Kidney (tissue), 14 donors: Measurements from ENCODE around the gene MARK4. TPM values are rescaled to one million over a fixed set of nuclear protein-coding genes. Genes with fewer than 3 reads are reported as not detected.
"Not testable (repeated sequence)": the region's sequence is repeated elsewhere in the genome, so short reads cannot be mapped to it uniquely, and the experiment has no call there.

ENCODE experiments used
- DNase-seq, 5 donors: peaks; one replicate each; pipeline ENCODE4 v3.0.0-alpha.2; 2013 to 2020
- FAIRE-seq: peaks from 2 replicates; lab custom pipeline; 2012; peaks lifted over from hg19 to GRCh38; lab: Jason Lieb, UNC
- H3K27ac ChIP-seq, 2 donors: one replicate each; pipeline ENCODE4 v1.7.0; 2013; ENCODE audit warnings: low read depth in 2 of 2, low read length in 2 of 2, inconsistent platforms in 1 of 2
- H3K27me3 ChIP-seq: one replicate; pipeline ENCODE4 v1.7.1; 2013; ENCODE audit warnings: low read length, inconsistent platforms; ENCODE audit not compliant: control insufficient read depth, insufficient read depth
- H3K36me3 ChIP-seq, 3 donors: one replicate each; pipeline versions ENCODE4 v1.7.0 to v1.7.1; 2013; ENCODE audit warnings: low read length in 3 of 3, control low read depth in 1 of 3, inconsistent platforms in 1 of 3; ENCODE audit not compliant: insufficient read depth in 3 of 3, control insufficient read depth in 2 of 3
- H3K4me1 ChIP-seq, 3 donors: one replicate each; pipeline versions ENCODE4 v1.7.0 to v1.7.1; 2013; ENCODE audit warnings: low read length in 3 of 3, inconsistent platforms in 1 of 3, low read depth in 1 of 3; ENCODE audit not compliant: control insufficient read depth in 2 of 3, insufficient read depth in 2 of 3
- H3K4me3 ChIP-seq, 3 donors: one replicate each; pipeline versions ENCODE4 v1.7.0 to v1.8.1; 2013; ENCODE audit warnings: low read length in 3 of 3, control low read depth in 1 of 3, inconsistent platforms in 1 of 3
- H3K9ac ChIP-seq, 3 donors: one replicate each; pipeline versions ENCODE4 v1.7.0 to v1.7.1; 2013; ENCODE audit warnings: low read length in 3 of 3, control low read depth in 1 of 3, inconsistent platforms in 1 of 3
- H3K9me3 ChIP-seq, 3 donors: one replicate each; pipeline versions ENCODE4 v1.7.0 to v1.7.1; 2013; ENCODE audit warnings: low read length in 3 of 3, control low read depth in 1 of 3, inconsistent platforms in 1 of 3; ENCODE audit not compliant: control insufficient read depth in 2 of 3, insufficient read depth in 1 of 3
- CTCF ChIP-seq: IDR thresholded peaks from 3 replicates; pipeline ENCODE4 v1.5.1; 2012; ENCODE audit warnings: mild to moderate bottlenecking, moderate library complexity, borderline replicate concordance; ENCODE audit not compliant: insufficient read depth; ENCODE audit errors: extremely low read depth
- intact Hi-C: fragments of 100-400 bp; cut with DNase I; formaldehyde crosslinking; loops from one replicate; pipeline ENCODE4 v1.11.1; 2022
- polyA plus RNA-seq: library from polyadenylated mRNA; stranded (reverse); fragments of 350-450 nt; fragmentation: Illumina TruSeq; extraction: RNeasy Lipid Tissue Mini Kit (QIAGEN cat#74804); gene quantifications from one replicate; pipeline ENCODE4 v1.2.3, GENCODE V29; 2014; ENCODE audit warnings: low read depth, low replicate concordance; ENCODE audit not compliant: insufficient read depth
- total RNA-seq: library from RNA; stranded (reverse); fragmentation: NEBNext Ultra II Directional; extraction: Animal tissue kit (Norgen Biotek cat#: 25700); gene quantifications from one replicate; pipeline ENCODE4 v1.2.1, GENCODE V29; 2021
- donor health status: control.
- donor health status: control.
- donor health status: control.
- donor health status: control.
- donor health status: control.
- donor health status: DM: yes; HTN: yes; CAD: no.
- donor health status: Normal renal cell carcinoma (clear cell type).

MARK4 gene
- total and polyA plus RNA-seq, 2 donors from 2014 or later, result 13.6 to 29.7 TPM

GRCh38 chr19:45327404-45328143 lies 76.5 kb downstream of the MARK4 start:
- no peak overlapping the region for H3K9ac ChIP-seq
- no peak for TF ChIP-seq CTCF
- intact Hi-C loops, result no loop called here

GRCh38 chr19:45331411-45331810 lies 80.3 kb downstream of the MARK4 start:
- no peak for TF ChIP-seq CTCF
- H3K4me3 ChIP-seq, result no peak overlapping the region
- H3K4me1 ChIP-seq, result no peaks in the 10 kb centered on the region
- FAIRE-seq (no peak), DNase-seq (no peak)
- H3K9me3 ChIP-seq, result no peaks in the 10 kb centered on the region
- no peak overlapping the region for H3K27ac ChIP-seq
- no peaks in the 10 kb centered on the region for H3K27me3 ChIP-seq
- intact Hi-C loops, result no loop called here
- no peaks in the 10 kb centered on the region for H3K36me3 ChIP-seq
- no peak overlapping the region for H3K9ac ChIP-seq

More at GRCh38 chr19:45327404-45328143, 76.5 kb downstream of the MARK4 start:
- no peak overlapping the region for H3K4me3 ChIP-seq
- no peaks in the 10 kb centered on the region for H3K27me3 ChIP-seq
- no peaks in the 10 kb centered on the region for H3K4me1 ChIP-seq
- no peak overlapping the region for H3K27ac ChIP-seq
- no peak for DNase-seq
- H3K36me3 ChIP-seq, result no peaks in the 10 kb centered on the region
- no peaks in the 10 kb centered on the region for H3K9me3 ChIP-seq
- FAIRE-seq, result no peak

- Histone ChIP-seq H3K27ac (no peak overlapping the region), H3K4me1 (peaks cover 0 to 3% (median 0%) of the 10 kb centered on the region in 3 donors), H3K4me3 (no peak overlapping the region), H3K27me3 (no peaks in the 10 kb centered on the region), H3K9me3 (no peaks in the 10 kb centered on the region), H3K36me3 (no peaks in the 10 kb centered on the region), H3K9ac (no peak overlapping the region)
- TF ChIP-seq CTCF, result no peak
- FAIRE-seq (no peak), DNase-seq (no peak)
- intact Hi-C loops, result no loop called here
Observed at GRCh38 chr19:45333609-45334303, 82.7 kb downstream of the MARK4 start.

- H3K36me3 ChIP-seq, intact Hi-C loops, H3K27ac ChIP-seq, DNase-seq, H3K9ac ChIP-seq, H3K27me3 ChIP-seq, H3K4me1 ChIP-seq, FAIRE-seq, H3K4me3 ChIP-seq, H3K9me3 ChIP-seq: not testable (repeated sequence)
Observed at GRCh38 chr19:45334881-45335280, 83.8 kb downstream of the MARK4 start.
